Stomach (tissue), 9 donors: ENCODE measurements around the gene HOXB3. TPM values are rescaled to one million over a fixed set of nuclear protein-coding genes. Genes with fewer than 3 reads are reported as not detected.
A peak's percentile ranks its signal among the peaks of the same experiment; 100 is the strongest.

Source experiments
- DNase-seq, 2 donors: peaks; one replicate each; pipeline versions ENCODE4 v3.0.0 to v3.0.0-alpha.2; 2013 to 2019
- H3K27ac ChIP-seq, 5 donors: fragments of 200-600 bp in 4 of 5; sonication (generic) in 4 of 5; one replicate each; pipeline ENCODE4 v1.5.1; 2013 to 2019; ENCODE audit warnings: mild to moderate bottlenecking in 1 of 5, moderate library complexity in 1 of 5
- H3K27me3 ChIP-seq, 3 donors: fragments of 200-600 bp; sonication (generic); one replicate each; pipeline ENCODE4 v1.5.1; 2017 to 2019; ENCODE audit warnings: mixed run types in 1 of 3
- H3K36me3 ChIP-seq, 4 donors: fragments of 200-600 bp; sonication (generic); 1 replicate in 3 of 4; 2 replicates in 1 of 4; pipeline ENCODE4 v1.5.1; 2016 to 2019
- H3K4me1 ChIP-seq, 4 donors: fragments of 200-600 bp; sonication (generic); one replicate each; pipeline ENCODE4 v1.5.1; 2016 to 2019
- H3K4me3 ChIP-seq, 4 donors: fragments of 200-600 bp; sonication (generic) in 3 of 4; one replicate each; pipeline ENCODE4 v1.5.1; 2016 to 2019; ENCODE audit warnings: mild to moderate bottlenecking in 1 of 4
- H3K9me3 ChIP-seq, 4 donors: fragments of 200-600 bp; sonication (generic); one replicate each; pipeline ENCODE4 v1.5.1; 2016 to 2019
- EP300 ChIP-seq: sonication (generic); formaldehyde crosslinking; IDR thresholded peaks from one replicate; pipeline ENCODE4 v1.6.1; 2017; ENCODE audit warnings: antibody characterized with exemption
- POLR2A ChIP-seq, 4 donors: fragments of 450-650 bp; IDR thresholded peaks; one replicate each; pipeline ENCODE4 v1.6.1; 2016; ENCODE audit warnings: antibody characterized with exemption in 4 of 4, control low read depth in 2 of 4, mild to moderate bottlenecking in 1 of 4, moderate library complexity in 1 of 4
- POLR2AphosphoS5 ChIP-seq, 3 donors: sonication (generic); formaldehyde crosslinking; IDR thresholded peaks; one replicate each; pipeline ENCODE4 v1.6.1; 2016; ENCODE audit warnings: antibody characterized with exemption in 3 of 3
- WGBS, 5 donors: extraction: QIAGEN DNeasy Blood & Tissue Kit in 3 of 5; methylation state at CpG; one replicate each; pipeline versions ENCODE4 v1.1.5 to v1.1.7; 2013 to 2018; 5-methylcytosine and 5-hydroxymethylcytosine counted together
- intact Hi-C: fragments of 100-400 bp; cut with DNase I; formaldehyde crosslinking; loops from one replicate; pipeline ENCODE4 v1.15.1; 2023; ENCODE audit warnings: low total_unique reads
- polyA plus RNA-seq, 3 donors: library from polyadenylated mRNA; stranded (reverse); fragments of 200-250 nt; gene quantifications; one replicate each; pipeline ENCODE4 v1.2.3, GENCODE V29; 2013
- total RNA-seq, 5 donors: library from RNA; depleted of rRNA; stranded (reverse); fragments of >200 nt; gene quantifications; one replicate each; pipeline versions ENCODE4 v1.1.0 to v1.2.3, GENCODE V29; 2014 to 2016
- TF ChIP-seq, protein P1 (sequence below), 7 experiments: fragments of 450-650 bp in 4 of 7; fragments of 200-600 bp in 3 of 7; sonication (generic) in 3 of 7; IDR thresholded peaks; one replicate each; pipeline ENCODE4 v1.5.1; 2016 to 2019; ENCODE audit warnings: antibody characterized with exemption in 7 of 7, control low read depth in 2 of 7, mild to moderate bottlenecking in 1 of 7
- donor health status: healthy with polysubstance abuse.
- donor health status: Bipolar disorder and iron deficiency.
- donor health status: healthy.

The HOXB3 gene
- total and polyA plus RNA-seq, 8 donors, result 2.8 to 77.6 (median 10.3) TPM

GRCh38 chr17:48566717-48567116, 23.3 kb downstream of the HOXB3 start:
- whole genome bisulfite sequencing, 5 donors, result 39 to 59% (median 44%) methylated on average over 2 of the region's 2 CpGs
- peaks cover 0 to 99% (median 55%) of the 10 kb centered on the region in 3 donors for H3K27me3 ChIP-seq

GRCh38 chr17:48565925-48566710, 23.9 kb downstream of the HOXB3 start:
- intact Hi-C loops, result no loop called here
- no peak for DNase-seq
- Histone ChIP-seq H3K9me3 (no peaks in the 10 kb centered on the region), H3K4me1 (peaks cover 34 to 96% (median 67%) of the 10 kb centered on the region in 4 donors), H3K4me3 (no peak overlapping the region), H3K27me3 (peaks cover 0 to 95% (median 53%) of the 10 kb centered on the region in 3 donors), H3K27ac (peak overlapping the region in 4 of 5 donors; percentile 41 to 95 (median 93)), H3K36me3 (no peaks in the 10 kb centered on the region)
- WGBS, 5 donors, result 40 to 62% (median 45%) methylated on average over 4 of the region's 4 CpGs
- TF ChIP-seq EP300, result no peak
- TF ChIP-seq POLR2A (IDR thresholded peaks at IDR 0.05), result no peak
- no peak for TF ChIP-seq POLR2AphosphoS5 (IDR thresholded peaks at IDR 0.05)
- TF ChIP-seq, protein P1, sequence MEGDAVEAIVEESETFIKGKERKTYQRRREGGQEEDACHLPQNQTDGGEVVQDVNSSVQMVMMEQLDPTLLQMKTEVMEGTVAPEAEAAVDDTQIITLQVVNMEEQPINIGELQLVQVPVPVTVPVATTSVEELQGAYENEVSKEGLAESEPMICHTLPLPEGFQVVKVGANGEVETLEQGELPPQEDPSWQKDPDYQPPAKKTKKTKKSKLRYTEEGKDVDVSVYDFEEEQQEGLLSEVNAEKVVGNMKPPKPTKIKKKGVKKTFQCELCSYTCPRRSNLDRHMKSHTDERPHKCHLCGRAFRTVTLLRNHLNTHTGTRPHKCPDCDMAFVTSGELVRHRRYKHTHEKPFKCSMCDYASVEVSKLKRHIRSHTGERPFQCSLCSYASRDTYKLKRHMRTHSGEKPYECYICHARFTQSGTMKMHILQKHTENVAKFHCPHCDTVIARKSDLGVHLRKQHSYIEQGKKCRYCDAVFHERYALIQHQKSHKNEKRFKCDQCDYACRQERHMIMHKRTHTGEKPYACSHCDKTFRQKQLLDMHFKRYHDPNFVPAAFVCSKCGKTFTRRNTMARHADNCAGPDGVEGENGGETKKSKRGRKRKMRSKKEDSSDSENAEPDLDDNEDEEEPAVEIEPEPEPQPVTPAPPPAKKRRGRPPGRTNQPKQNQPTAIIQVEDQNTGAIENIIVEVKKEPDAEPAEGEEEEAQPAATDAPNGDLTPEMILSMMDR (IDR thresholded peaks at IDR 0.05), result no peak

More at GRCh38 chr17:48566717-48567116, 23.3 kb downstream of the HOXB3 start:
- H3K4me3 ChIP-seq, result no peak overlapping the region
- intact Hi-C loops, result no loop called here
- H3K27ac ChIP-seq, result peak overlapping the region; percentile 5 to 95 (median 93)
- H3K9me3 ChIP-seq, result no peaks in the 10 kb centered on the region
- no peak for DNase-seq
- peaks cover 32 to 95% (median 64%) of the 10 kb centered on the region in 4 donors for H3K4me1 ChIP-seq
- TF ChIP-seq EP300 (no peak), POLR2AphosphoS5 (IDR thresholded peaks at IDR 0.05) (no peak), POLR2A (IDR thresholded peaks at IDR 0.05) (no peak)
- TF ChIP-seq, protein P1 (IDR thresholded peaks at IDR 0.05), result no peak
- H3K36me3 ChIP-seq, result no peaks in the 10 kb centered on the region

- intact Hi-C loops, result no loop called here
- no peak for TF ChIP-seq EP300
- TF ChIP-seq POLR2A (IDR thresholded peaks at IDR 0.05), result no peak
- TF ChIP-seq, protein P1 (IDR thresholded peaks at IDR 0.05), result no peak
- no peak for TF ChIP-seq POLR2AphosphoS5 (IDR thresholded peaks at IDR 0.05)
- Histone ChIP-seq H3K4me1 (peaks cover 39 to 98% (median 72%) of the 10 kb centered on the region in 4 donors), H3K36me3 (no peaks in the 10 kb centered on the region), H3K27ac (peak overlapping the region in 4 of 5 donors; percentile 77 to 95 (median 93)), H3K4me3 (peak overlapping the region in 1 of 4 donors; percentile 39), H3K27me3 (peaks cover 0 to 90% (median 43%) of the 10 kb centered on the region in 3 donors), H3K9me3 (no peaks in the 10 kb centered on the region)
- WGBS, 5 donors, result 35 to 66% (median 46%) methylated on average over 2 of the region's 2 CpGs
- DNase-seq, result no peak
Measured at GRCh38 chr17:48565022-48565554, 25.0 kb downstream of the HOXB3 start.

DNA sequence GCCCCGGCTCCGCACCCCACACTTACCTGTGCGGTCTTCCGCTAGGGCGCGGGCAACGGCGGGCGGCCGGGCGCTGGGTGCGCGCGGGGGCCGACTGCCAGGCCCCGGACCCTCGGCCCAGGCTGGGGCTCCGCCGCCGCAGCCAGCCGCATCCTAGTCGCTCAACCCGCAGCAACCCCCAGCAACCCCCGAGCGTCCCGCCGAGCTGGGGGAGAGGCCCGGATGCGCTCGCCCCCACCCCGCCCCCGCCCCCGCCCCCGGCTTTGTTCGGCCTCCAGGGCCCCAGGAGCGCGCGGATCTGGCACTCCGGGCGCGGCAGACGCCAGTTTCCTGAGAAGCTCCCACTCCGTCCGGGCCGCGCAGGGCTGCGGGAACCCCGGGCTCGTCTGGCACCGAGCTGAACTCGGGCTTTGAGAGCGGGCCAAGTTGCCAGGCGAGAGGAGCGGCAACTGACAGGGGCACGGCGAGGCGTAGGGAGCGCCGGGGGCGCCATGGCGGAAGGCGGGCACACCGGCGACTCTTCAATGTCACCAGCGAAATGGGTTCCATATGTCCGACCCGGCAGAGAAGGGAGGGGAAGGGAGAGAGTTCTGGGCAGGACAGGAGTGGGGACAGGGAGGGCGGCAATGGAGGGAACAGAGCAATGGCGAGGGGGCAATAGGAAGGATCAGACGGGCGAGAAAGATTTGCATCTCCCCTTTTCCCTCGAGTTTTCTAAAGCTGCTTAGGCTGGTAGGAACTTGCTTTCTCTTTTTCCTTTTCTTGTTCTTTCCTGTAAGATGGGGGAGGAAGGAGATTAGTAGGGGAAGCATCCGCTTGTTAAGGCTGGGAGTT, 25.6 kb downstream of the HOXB3 start:
- H3K27me3 ChIP-seq, result peaks cover 0 to 90% (median 37%) of the 10 kb centered on the region in 3 donors

More for the DNA sequence above, 25.6 kb downstream of the HOXB3 start:
- WGBS, 5 donors, result 9 to 34% (median 16%) methylated on average over 23 to 73 of the region's 73 CpGs
- Histone ChIP-seq H3K4me3 (peak overlapping the region; percentile 39 to 47 (median 44)), H3K36me3 (no peaks in the 10 kb centered on the region), H3K9me3 (no peaks in the 10 kb centered on the region), H3K4me1 (peaks cover 45 to 98% (median 73%) of the 10 kb centered on the region in 4 donors), H3K27ac (peak overlapping the region; percentile 30 to 95 (median 93))
- intact Hi-C loops, result no loop called here
- TF ChIP-seq POLR2A (IDR thresholded peaks at IDR 0.05), result no peak
- no peak for TF ChIP-seq POLR2AphosphoS5 (IDR thresholded peaks at IDR 0.05)
- TF ChIP-seq, protein P1 (IDR thresholded peaks at IDR 0.05), result no peak
- no peak for TF ChIP-seq EP300
- DNase-seq, result no peak
